OCI-LY1 (cell line): Measurements from ENCODE around the gene UBAP1.
"Not testable (repeated sequence)": the region's sequence is repeated elsewhere in the genome, so short reads cannot be mapped to it uniquely, and the experiment has no call there.

ENCODE experiments used
- H2AFZ ChIP-seq: fragments of 200-600 bp; sonication (generic), shearing (Covaris generic); 2 replicates; pipeline ENCODE4 v1.6.0; 2014; ENCODE audit warnings: antibody characterized with exemption, mild to moderate bottlenecking, low read length
- H3F3A ChIP-seq: fragments of 200-600 bp; sonication (generic), shearing (Covaris generic); 2 replicates; pipeline ENCODE4 v1.6.0; 2014; ENCODE audit warnings: mild to moderate bottlenecking, antibody characterized with exemption, low read length, moderate library complexity; ENCODE audit not compliant: insufficient read depth
- H3K27ac ChIP-seq: fragments of 200-600 bp; sonication (generic); 2 replicates; pipeline ENCODE4 v1.5.1; 2014; ENCODE audit warnings: low read length, mixed run types, mild to moderate bottlenecking, low read depth; ENCODE audit not compliant: poor library complexity, severe bottlenecking
- H3K27me3 ChIP-seq: fragments of 200-600 bp; sonication (generic); 2 replicates; pipeline ENCODE4 v1.6.0; 2014; ENCODE audit warnings: antibody characterized with exemption, mild to moderate bottlenecking, low read length, moderate library complexity; ENCODE audit not compliant: insufficient read depth
- H3K36me3 ChIP-seq: fragments of 200-600 bp; sonication (generic); 2 replicates; pipeline ENCODE4 v1.6.1; 2014; ENCODE audit warnings: mild to moderate bottlenecking, antibody characterized with exemption, low read length, moderate library complexity, mixed read lengths; ENCODE audit not compliant: insufficient read depth
- H3K4me1 ChIP-seq: fragments of 200-600 bp; sonication (generic); 2 replicates; pipeline ENCODE4 v1.5.1; 2014; ENCODE audit warnings: mild to moderate bottlenecking, low read length, moderate library complexity; ENCODE audit not compliant: insufficient read depth, severe bottlenecking
- H3K4me2 ChIP-seq: fragments of 200-600 bp; sonication (generic), shearing (Covaris generic); 2 replicates; pipeline ENCODE4 v1.6.1; 2014; ENCODE audit warnings: low read length
- H3K4me3 ChIP-seq: fragments of 200-600 bp; sonication (generic); 2 replicates; pipeline ENCODE4 v1.5.1; 2014; ENCODE audit warnings: low read length, low read depth, mild to moderate bottlenecking, mixed read lengths; ENCODE audit not compliant: poor library complexity, severe bottlenecking
- H3K79me2 ChIP-seq: fragments of 200-600 bp; shearing (Covaris generic); 2 replicates; pipeline ENCODE4 v1.6.1; 2016; ENCODE audit warnings: mixed run types, low read length, mixed read lengths; ENCODE audit not compliant: insufficient read depth
- H3K9ac ChIP-seq: fragments of 200-600 bp; sonication (generic), shearing (Covaris generic); 2 replicates; pipeline ENCODE4 v1.6.1; 2014; ENCODE audit warnings: mild to moderate bottlenecking, low read length, mixed read lengths
- H3K9me2 ChIP-seq: fragments of 200-600 bp; sonication (generic), shearing (Covaris generic); 2 replicates; pipeline ENCODE4 v1.6.1; 2014; ENCODE audit warnings: low read depth, mild to moderate bottlenecking, low read length, mixed read lengths
- H3K9me3 ChIP-seq: fragments of 200-600 bp; shearing (Covaris generic); 2 replicates; pipeline ENCODE4 v1.6.1; 2014; ENCODE audit warnings: low read length, mixed read lengths
- H4K20me1 ChIP-seq: fragments of 200-600 bp; sonication (generic), shearing (Covaris generic); 2 replicates; pipeline ENCODE4 v1.6.0; 2016; ENCODE audit warnings: mild to moderate bottlenecking, low read length; ENCODE audit not compliant: insufficient read depth
- EZH2 ChIP-seq: fragments of 200-600 bp; sonication (generic), shearing (Covaris generic); IDR thresholded peaks from 2 replicates; pipeline ENCODE4 v1.8.0; 2017; ENCODE audit warnings: borderline replicate concordance, mixed run types, mild to moderate bottlenecking, antibody characterized with exemption, low read length, moderate library complexity, mixed read lengths
- TF ChIP-seq, protein P1 (sequence below): fragments of 200-600 bp; sonication (generic), shearing (Covaris generic); IDR thresholded peaks from 2 replicates; pipeline ENCODE4 v1.5.1; 2017; ENCODE audit warnings: mild to moderate bottlenecking, antibody characterized with exemption, low read length, moderate library complexity, mixed read lengths

The UBAP1 gene

GRCh38 chr9:34291423-34291822 lies 112.6 kb downstream of the UBAP1 start:
- H3K9me3 ChIP-seq = no peaks in the 10 kb centered on the region
- no peak overlapping the region for H3K4me2 ChIP-seq
- H4K20me1 ChIP-seq = no peaks in the 10 kb centered on the region
- TF ChIP-seq EZH2 = no peak
- TF ChIP-seq, protein P1, sequence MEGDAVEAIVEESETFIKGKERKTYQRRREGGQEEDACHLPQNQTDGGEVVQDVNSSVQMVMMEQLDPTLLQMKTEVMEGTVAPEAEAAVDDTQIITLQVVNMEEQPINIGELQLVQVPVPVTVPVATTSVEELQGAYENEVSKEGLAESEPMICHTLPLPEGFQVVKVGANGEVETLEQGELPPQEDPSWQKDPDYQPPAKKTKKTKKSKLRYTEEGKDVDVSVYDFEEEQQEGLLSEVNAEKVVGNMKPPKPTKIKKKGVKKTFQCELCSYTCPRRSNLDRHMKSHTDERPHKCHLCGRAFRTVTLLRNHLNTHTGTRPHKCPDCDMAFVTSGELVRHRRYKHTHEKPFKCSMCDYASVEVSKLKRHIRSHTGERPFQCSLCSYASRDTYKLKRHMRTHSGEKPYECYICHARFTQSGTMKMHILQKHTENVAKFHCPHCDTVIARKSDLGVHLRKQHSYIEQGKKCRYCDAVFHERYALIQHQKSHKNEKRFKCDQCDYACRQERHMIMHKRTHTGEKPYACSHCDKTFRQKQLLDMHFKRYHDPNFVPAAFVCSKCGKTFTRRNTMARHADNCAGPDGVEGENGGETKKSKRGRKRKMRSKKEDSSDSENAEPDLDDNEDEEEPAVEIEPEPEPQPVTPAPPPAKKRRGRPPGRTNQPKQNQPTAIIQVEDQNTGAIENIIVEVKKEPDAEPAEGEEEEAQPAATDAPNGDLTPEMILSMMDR = no peak
- no peaks in the 10 kb centered on the region for H3K79me2 ChIP-seq
- no peak overlapping the region for H3K9ac ChIP-seq
- H3K36me3 ChIP-seq = peaks cover 32% of the 10 kb centered on the region
- no peak overlapping the region for H2AFZ ChIP-seq
- no peak overlapping the region for H3K27ac ChIP-seq
- no peak overlapping the region for H3K4me3 ChIP-seq
- H3K9me2 ChIP-seq = no peaks in the 10 kb centered on the region
- H3K4me1 ChIP-seq = no peaks in the 10 kb centered on the region
- no peaks in the 10 kb centered on the region for H3K27me3 ChIP-seq
- H3F3A ChIP-seq = no peaks in the 10 kb centered on the region

- TF ChIP-seq, protein P1 = no peak
- no peak for TF ChIP-seq EZH2
- no peak overlapping the region for H2AFZ ChIP-seq
- H3K9me2 ChIP-seq = no peaks in the 10 kb centered on the region
Observed at GRCh38 chr9:34292552-34292951, 113.7 kb downstream of the UBAP1 start.

GRCh38 chr9:34301064-34301463 lies 122.2 kb downstream of the UBAP1 start:
- not testable (repeated sequence) for H3F3A ChIP-seq, H3K27ac ChIP-seq, H3K79me2 ChIP-seq, H2AFZ ChIP-seq, H3K9me2 ChIP-seq, H4K20me1 ChIP-seq, H3K4me2 ChIP-seq, H3K4me1 ChIP-seq, H3K4me3 ChIP-seq, H3K27me3 ChIP-seq, H3K9ac ChIP-seq, H3K9me3 ChIP-seq
- H3K36me3 ChIP-seq = peaks cover 13% of the 10 kb centered on the region

More at GRCh38 chr9:34292552-34292951, 113.7 kb downstream of the UBAP1 start:
- Histone ChIP-seq H3K4me1 (no peaks in the 10 kb centered on the region), H3K36me3 (peaks cover 28% of the 10 kb centered on the region), H3K79me2 (no peaks in the 10 kb centered on the region), H3F3A (no peaks in the 10 kb centered on the region), H3K27me3 (no peaks in the 10 kb centered on the region), H4K20me1 (no peaks in the 10 kb centered on the region), H3K9ac (no peak overlapping the region), H3K9me3 (no peaks in the 10 kb centered on the region), H3K4me3 (no peak overlapping the region), H3K4me2 (no peak overlapping the region), H3K27ac (no peak overlapping the region)
